Liver (tissue), 9 donors: ENCODE data around the gene TMEM176A. TPM values are rescaled to one million over a fixed set of nuclear protein-coding genes. Genes with fewer than 3 reads are reported as not detected.

Experiments
- DNase-seq: peaks from one replicate; pipeline ENCODE4 v3.0.0-alpha.2; 2017; ENCODE audit warnings: low spot score
- H3K27ac ChIP-seq, 2 donors: one replicate each; pipeline ENCODE4 v1.7.0; 2013; ENCODE audit warnings: inconsistent platforms in 2 of 2, low read length in 2 of 2, control low read depth in 1 of 2, low read depth in 1 of 2, mild to moderate bottlenecking in 1 of 2
- H3K27me3 ChIP-seq, 4 donors: one replicate each; pipeline versions ENCODE4 v1.6.1 to v1.7.0; 2013; ENCODE audit warnings: low read length in 3 of 4, inconsistent platforms in 1 of 4, mild to moderate bottlenecking in 1 of 4, moderate library complexity in 1 of 4; ENCODE audit not compliant: control insufficient read depth in 4 of 4, insufficient read depth in 4 of 4
- H3K36me3 ChIP-seq, 4 donors: one replicate each; pipeline versions ENCODE4 v1.6.1 to v1.7.0; 2013; ENCODE audit warnings: low read length in 3 of 4, mild to moderate bottlenecking in 3 of 4, low read depth in 1 of 4, moderate library complexity in 1 of 4; ENCODE audit not compliant: control insufficient read depth in 4 of 4, insufficient read depth in 3 of 4
- H3K4me1 ChIP-seq, 4 donors: one replicate each; pipeline versions ENCODE4 v1.6.1 to v1.7.0; 2013; ENCODE audit warnings: low read length in 3 of 4, mild to moderate bottlenecking in 3 of 4, moderate library complexity in 1 of 4; ENCODE audit not compliant: control insufficient read depth in 4 of 4, insufficient read depth in 4 of 4
- H3K4me3 ChIP-seq, 3 donors: one replicate each; pipeline versions ENCODE4 v1.6.1 to v1.7.0; 2013; ENCODE audit warnings: low read length in 3 of 3, control low read depth in 1 of 3, low read depth in 1 of 3, mild to moderate bottlenecking in 1 of 3
- H3K9ac ChIP-seq, 2 donors: one replicate each; pipeline ENCODE4 v1.7.0; 2013; ENCODE audit warnings: low read length in 2 of 2, mild to moderate bottlenecking in 2 of 2, moderate library complexity in 2 of 2, control low read depth in 1 of 2, low read depth in 1 of 2
- H3K9me3 ChIP-seq, 4 donors: one replicate each; pipeline versions ENCODE4 v1.6.1 to v1.7.0; 2013; ENCODE audit warnings: low read length in 3 of 4; ENCODE audit not compliant: control insufficient read depth in 4 of 4
- EGR1 ChIP-seq, 2 donors: IDR thresholded peaks; 2 replicates each; pipeline ENCODE4 v1.6.1; 2016 to 2018; ENCODE audit warnings: antibody characterized with exemption in 2 of 2, low read depth in 2 of 2
- FOXA1 ChIP-seq: IDR thresholded peaks from 2 replicates; pipeline ENCODE4 v1.6.1; 2016; ENCODE audit warnings: antibody characterized with exemption
- FOXA2 ChIP-seq: IDR thresholded peaks from 2 replicates; pipeline ENCODE4 v1.6.1; 2016; ENCODE audit warnings: antibody characterized with exemption
- GABPA ChIP-seq, 2 donors: IDR thresholded peaks in 1 of 2; conservative IDR thresholded peaks in 1 of 2; 2 replicates each; pipeline ENCODE4 v1.6.1; 2016; ENCODE audit warnings: antibody characterized with exemption in 2 of 2, mild to moderate bottlenecking in 1 of 2, moderate library complexity in 1 of 2
- HNF4A ChIP-seq, 2 donors: conservative IDR thresholded peaks; 2 replicates each; pipeline ENCODE4 v1.6.1; 2016; ENCODE audit warnings: antibody characterized with exemption in 2 of 2, mild to moderate bottlenecking in 2 of 2
- HNF4G ChIP-seq: IDR thresholded peaks from 2 replicates; pipeline ENCODE4 v1.6.1; 2016; ENCODE audit warnings: antibody characterized with exemption
- JUND ChIP-seq, 2 donors: IDR thresholded peaks; 2 replicates each; pipeline ENCODE4 v1.6.1; 2016; ENCODE audit warnings: antibody characterized with exemption in 2 of 2
- NR2F2 ChIP-seq: IDR thresholded peaks from 2 replicates; pipeline ENCODE4 v1.6.1; 2016; ENCODE audit warnings: antibody characterized with exemption
- RAD21 ChIP-seq, 2 donors: IDR thresholded peaks; 2 replicates each; pipeline ENCODE4 v1.6.1; 2016; ENCODE audit warnings: antibody characterized with exemption in 2 of 2, mild to moderate bottlenecking in 2 of 2
- RXRA ChIP-seq, 2 donors: IDR thresholded peaks; 2 replicates each; pipeline ENCODE4 v1.6.1; 2017 to 2018; ENCODE audit warnings: antibody characterized with exemption in 2 of 2, mild to moderate bottlenecking in 1 of 2
- SP1 ChIP-seq: IDR thresholded peaks from 2 replicates; pipeline ENCODE4 v1.6.1; 2018; ENCODE audit warnings: antibody characterized with exemption, mild to moderate bottlenecking
- TAF1 ChIP-seq: conservative IDR thresholded peaks from 2 replicates; pipeline ENCODE4 v1.6.1; 2016; ENCODE audit warnings: antibody characterized with exemption, mild to moderate bottlenecking
- YY1 ChIP-seq: IDR thresholded peaks from 2 replicates; pipeline ENCODE4 v1.6.1; 2016; ENCODE audit warnings: antibody characterized with exemption, mild to moderate bottlenecking
- WGBS: extraction: QIAGEN DNeasy Blood & Tissue Kit; methylation state at CpG from one replicate; pipeline ENCODE4 v1.1.7; 2013; 5-methylcytosine and 5-hydroxymethylcytosine counted together
- polyA plus RNA-seq, 2 donors: library from polyadenylated mRNA; stranded (reverse) in 1 of 2; unstranded in 1 of 2; fragments of 200-250 nt in 1 of 2; fragments of >200 nt in 1 of 2; fragmentation: Nextera tagmentation in 1 of 2; extraction: Ambion mirVana in 1 of 2; gene quantifications; one replicate each; pipeline versions ENCODE4 v1.2.1 to v1.2.3, GENCODE V29; 2013 to 2015
- total RNA-seq, 2 donors: library from RNA; depleted of rRNA; stranded (reverse); fragments of >200 nt; gene quantifications; one replicate each; pipeline ENCODE4 v1.2.3, GENCODE V29; 2014
- TF ChIP-seq, protein P1 (sequence below): IDR thresholded peaks from 2 replicates; pipeline ENCODE4 v1.6.1; 2016; ENCODE audit warnings: antibody characterized with exemption
- TF ChIP-seq, protein P2 (sequence below): IDR thresholded peaks from 2 replicates; pipeline ENCODE4 v1.6.1; 2016; ENCODE audit warnings: antibody characterized with exemption
- TF ChIP-seq, protein P3 (sequence below): fragments of 150-350 bp; IDR thresholded peaks from 2 replicates; pipeline ENCODE4 v1.5.1; 2017; ENCODE audit warnings: improper control_type of control experiment, low read depth, low read length; ENCODE audit not compliant: missing input control
- TF ChIP-seq, protein P4 (sequence below): IDR thresholded peaks from 2 replicates; pipeline ENCODE4 v1.6.1; 2016; ENCODE audit warnings: antibody characterized with exemption, mild to moderate bottlenecking
- TF ChIP-seq, protein P5 (sequence below): IDR thresholded peaks from 2 replicates; pipeline ENCODE4 v1.6.1; 2016; ENCODE audit warnings: antibody characterized with exemption
- donor health status: healthy.
- donor health status: healthy.
- donor health status: healthy.
- donor health status: healthy.
- donor health status: healthy.

The TMEM176A gene
- total and polyA plus RNA-seq, 4 donors: 346 to 703 (median 539) TPM

DNA sequence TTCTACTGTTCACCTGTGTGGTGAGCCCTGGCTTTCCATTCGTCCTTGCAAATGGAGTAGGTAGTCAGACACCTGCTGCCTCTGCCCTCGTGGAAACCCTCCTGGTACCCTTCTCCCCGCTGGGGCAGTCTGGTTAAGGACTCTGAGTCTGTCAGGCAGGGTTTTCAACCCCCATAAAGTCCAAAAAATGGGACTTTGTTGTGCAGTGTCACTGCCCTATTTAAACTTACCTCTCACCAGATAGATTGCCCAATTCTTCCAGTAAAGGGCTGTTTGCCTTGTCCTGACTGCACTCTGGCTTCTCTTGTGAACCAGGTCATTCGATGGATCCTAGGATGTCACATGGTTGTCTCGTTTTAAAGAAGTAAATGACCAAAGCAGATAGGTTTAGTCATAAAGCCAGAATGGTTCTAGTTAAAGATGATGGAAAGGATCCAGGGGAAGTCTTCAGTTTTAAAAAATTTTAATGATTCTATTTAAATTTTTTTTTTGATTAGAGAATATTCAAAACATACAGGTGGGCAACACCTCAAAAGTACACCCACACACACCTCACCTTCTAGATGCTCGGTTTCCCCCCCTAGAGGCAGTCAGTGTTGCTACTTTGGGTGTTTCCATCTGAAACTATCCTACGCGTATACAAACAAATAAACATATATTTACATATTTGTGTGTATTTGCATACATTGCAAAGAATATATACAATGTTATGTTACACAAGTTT lies 22.4 kb upstream of the TMEM176A start:
- no peaks in the 10 kb centered on the region for H3K27me3 ChIP-seq
- DNase-seq: no peak
- WGBS: 25% methylated on average over 8 of the region's 8 CpGs
- H3K4me1 ChIP-seq: peaks cover 9 to 39% (median 28%) of the 10 kb centered on the region in 4 donors
- H3K27ac ChIP-seq: peak overlapping the region; percentile 78 to 86
- peak overlapping the region in 1 of 2 donors; percentile 82 for H3K9ac ChIP-seq
- H3K4me3 ChIP-seq: peak overlapping the region in 1 of 3 donors; percentile 14
- peaks cover 0 to 4% (median 0%) of the 10 kb centered on the region in 4 donors for H3K9me3 ChIP-seq
- H3K36me3 ChIP-seq: no peaks in the 10 kb centered on the region
- TF ChIP-seq, protein P1, sequence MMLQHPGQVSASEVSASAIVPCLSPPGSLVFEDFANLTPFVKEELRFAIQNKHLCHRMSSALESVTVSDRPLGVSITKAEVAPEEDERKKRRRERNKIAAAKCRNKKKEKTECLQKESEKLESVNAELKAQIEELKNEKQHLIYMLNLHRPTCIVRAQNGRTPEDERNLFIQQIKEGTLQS: peak; percentile 70
- TF ChIP-seq, protein P2, sequence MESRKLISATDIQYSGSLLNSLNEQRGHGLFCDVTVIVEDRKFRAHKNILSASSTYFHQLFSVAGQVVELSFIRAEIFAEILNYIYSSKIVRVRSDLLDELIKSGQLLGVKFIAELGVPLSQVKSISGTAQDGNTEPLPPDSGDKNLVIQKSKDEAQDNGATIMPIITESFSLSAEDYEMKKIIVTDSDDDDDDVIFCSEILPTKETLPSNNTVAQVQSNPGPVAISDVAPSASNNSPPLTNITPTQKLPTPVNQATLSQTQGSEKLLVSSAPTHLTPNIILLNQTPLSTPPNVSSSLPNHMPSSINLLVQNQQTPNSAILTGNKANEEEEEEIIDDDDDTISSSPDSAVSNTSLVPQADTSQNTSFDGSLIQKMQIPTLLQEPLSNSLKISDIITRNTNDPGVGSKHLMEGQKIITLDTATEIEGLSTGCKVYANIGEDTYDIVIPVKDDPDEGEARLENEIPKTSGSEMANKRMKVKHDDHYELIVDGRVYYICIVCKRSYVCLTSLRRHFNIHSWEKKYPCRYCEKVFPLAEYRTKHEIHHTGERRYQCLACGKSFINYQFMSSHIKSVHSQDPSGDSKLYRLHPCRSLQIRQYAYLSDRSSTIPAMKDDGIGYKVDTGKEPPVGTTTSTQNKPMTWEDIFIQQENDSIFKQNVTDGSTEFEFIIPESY: peak; percentile 87
- TF ChIP-seq, protein P3, sequence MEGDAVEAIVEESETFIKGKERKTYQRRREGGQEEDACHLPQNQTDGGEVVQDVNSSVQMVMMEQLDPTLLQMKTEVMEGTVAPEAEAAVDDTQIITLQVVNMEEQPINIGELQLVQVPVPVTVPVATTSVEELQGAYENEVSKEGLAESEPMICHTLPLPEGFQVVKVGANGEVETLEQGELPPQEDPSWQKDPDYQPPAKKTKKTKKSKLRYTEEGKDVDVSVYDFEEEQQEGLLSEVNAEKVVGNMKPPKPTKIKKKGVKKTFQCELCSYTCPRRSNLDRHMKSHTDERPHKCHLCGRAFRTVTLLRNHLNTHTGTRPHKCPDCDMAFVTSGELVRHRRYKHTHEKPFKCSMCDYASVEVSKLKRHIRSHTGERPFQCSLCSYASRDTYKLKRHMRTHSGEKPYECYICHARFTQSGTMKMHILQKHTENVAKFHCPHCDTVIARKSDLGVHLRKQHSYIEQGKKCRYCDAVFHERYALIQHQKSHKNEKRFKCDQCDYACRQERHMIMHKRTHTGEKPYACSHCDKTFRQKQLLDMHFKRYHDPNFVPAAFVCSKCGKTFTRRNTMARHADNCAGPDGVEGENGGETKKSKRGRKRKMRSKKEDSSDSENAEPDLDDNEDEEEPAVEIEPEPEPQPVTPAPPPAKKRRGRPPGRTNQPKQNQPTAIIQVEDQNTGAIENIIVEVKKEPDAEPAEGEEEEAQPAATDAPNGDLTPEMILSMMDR: no peak
- TF ChIP-seq YY1: peak; percentile 92
- TF ChIP-seq HNF4A (conservative IDR thresholded peaks at IDR 0.05): peak; percentile 99
- peak; percentile 84 for TF ChIP-seq NR2F2
- peak in 1 of 2 donors; percentile 27 for TF ChIP-seq GABPA (IDR thresholded peaks at IDR 0.05 in 1 of 2, conservative IDR thresholded peaks at IDR 0.05 in 1 of 2)
- TF ChIP-seq, protein P4, sequence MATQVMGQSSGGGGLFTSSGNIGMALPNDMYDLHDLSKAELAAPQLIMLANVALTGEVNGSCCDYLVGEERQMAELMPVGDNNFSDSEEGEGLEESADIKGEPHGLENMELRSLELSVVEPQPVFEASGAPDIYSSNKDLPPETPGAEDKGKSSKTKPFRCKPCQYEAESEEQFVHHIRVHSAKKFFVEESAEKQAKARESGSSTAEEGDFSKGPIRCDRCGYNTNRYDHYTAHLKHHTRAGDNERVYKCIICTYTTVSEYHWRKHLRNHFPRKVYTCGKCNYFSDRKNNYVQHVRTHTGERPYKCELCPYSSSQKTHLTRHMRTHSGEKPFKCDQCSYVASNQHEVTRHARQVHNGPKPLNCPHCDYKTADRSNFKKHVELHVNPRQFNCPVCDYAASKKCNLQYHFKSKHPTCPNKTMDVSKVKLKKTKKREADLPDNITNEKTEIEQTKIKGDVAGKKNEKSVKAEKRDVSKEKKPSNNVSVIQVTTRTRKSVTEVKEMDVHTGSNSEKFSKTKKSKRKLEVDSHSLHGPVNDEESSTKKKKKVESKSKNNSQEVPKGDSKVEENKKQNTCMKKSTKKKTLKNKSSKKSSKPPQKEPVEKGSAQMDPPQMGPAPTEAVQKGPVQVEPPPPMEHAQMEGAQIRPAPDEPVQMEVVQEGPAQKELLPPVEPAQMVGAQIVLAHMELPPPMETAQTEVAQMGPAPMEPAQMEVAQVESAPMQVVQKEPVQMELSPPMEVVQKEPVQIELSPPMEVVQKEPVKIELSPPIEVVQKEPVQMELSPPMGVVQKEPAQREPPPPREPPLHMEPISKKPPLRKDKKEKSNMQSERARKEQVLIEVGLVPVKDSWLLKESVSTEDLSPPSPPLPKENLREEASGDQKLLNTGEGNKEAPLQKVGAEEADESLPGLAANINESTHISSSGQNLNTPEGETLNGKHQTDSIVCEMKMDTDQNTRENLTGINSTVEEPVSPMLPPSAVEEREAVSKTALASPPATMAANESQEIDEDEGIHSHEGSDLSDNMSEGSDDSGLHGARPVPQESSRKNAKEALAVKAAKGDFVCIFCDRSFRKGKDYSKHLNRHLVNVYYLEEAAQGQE: peak; percentile 79
- TF ChIP-seq FOXA2: peak; percentile 87
- TF ChIP-seq JUND (IDR thresholded peaks at IDR 0.05): peak; percentile 84 to 95
- TF ChIP-seq EGR1 (IDR thresholded peaks at IDR 0.05; ENCODE audit: low read depth in 2 of 2): peak in 1 of 2 donors; percentile 79
- TF ChIP-seq RAD21 (IDR thresholded peaks at IDR 0.05): peak in 1 of 2 donors; percentile 65
- peak; percentile 99 for TF ChIP-seq RXRA (IDR thresholded peaks at IDR 0.05)
- no peak for TF ChIP-seq TAF1
- TF ChIP-seq, protein P5, sequence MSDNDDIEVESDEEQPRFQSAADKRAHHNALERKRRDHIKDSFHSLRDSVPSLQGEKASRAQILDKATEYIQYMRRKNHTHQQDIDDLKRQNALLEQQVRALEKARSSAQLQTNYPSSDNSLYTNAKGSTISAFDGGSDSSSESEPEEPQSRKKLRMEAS: peak; percentile 88
- peak; percentile 99 for TF ChIP-seq SP1
- TF ChIP-seq FOXA1: peak; percentile 84
- TF ChIP-seq HNF4G: peak; percentile 97
